Hematopoietic multipotent progenitor cell treated with erythropoietin and hydrocortisone succinate and interleukin-3 and kit ligand, for 6 days (in vitro differentiated cells): ENCODE measurements around the gene MACF1.
"Not testable (repeated sequence)": the region's sequence is repeated elsewhere in the genome, so short reads cannot be mapped to it uniquely, and the experiment has no call there.

ENCODE experiments used
- DNase-seq: peaks from one replicate; pipeline ENCODE4 v3.0.0-alpha.2; 2015

The MACF1 gene

GRCh38 chr1:39427374-39427773 lies 222.9 kb downstream of the MACF1 start:
- no peak for DNase-seq

GRCh38 chr1:39427912-39428311 lies 223.4 kb downstream of the MACF1 start:
- no peak for DNase-seq

DNA sequence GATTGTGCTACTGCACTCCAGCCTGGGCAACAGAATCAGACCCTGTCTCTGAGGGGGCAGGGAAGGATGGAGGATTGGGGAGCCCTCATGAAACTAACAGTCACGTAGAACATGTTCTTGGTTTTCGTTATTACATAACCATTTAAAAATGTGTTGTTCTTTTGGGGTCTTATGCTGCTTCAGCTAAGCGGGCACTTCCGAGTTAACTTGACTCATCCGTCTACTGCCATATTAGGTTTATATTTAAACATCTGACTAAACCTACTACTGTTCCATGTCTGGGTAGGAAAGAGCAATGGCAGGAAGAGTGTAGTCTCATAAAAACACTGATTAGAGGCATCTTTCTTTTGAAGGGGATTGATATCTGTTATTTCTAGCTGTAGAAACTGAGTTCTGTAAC lies 227.4 kb downstream of the MACF1 start:
- DNase-seq: no peak

- no peak for DNase-seq
Observed at GRCh38 chr1:39434797-39435395, 230.4 kb downstream of the MACF1 start.

DNA sequence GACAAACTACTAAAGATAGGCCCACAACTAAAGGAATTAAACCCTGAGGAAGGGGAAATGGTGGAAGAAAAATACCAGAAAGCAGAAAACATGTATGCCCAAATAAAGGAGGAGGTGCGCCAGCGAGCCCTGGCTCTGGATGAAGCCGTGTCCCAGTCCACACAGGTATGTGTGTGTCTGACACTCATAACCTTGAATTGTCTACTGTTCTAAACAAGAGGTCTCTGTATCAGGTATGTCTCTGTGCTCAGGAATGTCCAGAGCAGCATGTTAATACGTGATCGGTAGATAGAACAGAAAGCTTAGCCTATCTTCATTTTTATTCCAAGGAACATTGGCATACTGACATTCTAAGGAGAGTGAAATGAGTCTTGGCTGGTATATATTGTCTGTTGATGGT lies 231.1 kb downstream of the MACF1 start:
- DNase-seq: no peak

- no peak for DNase-seq
Observed at GRCh38 chr1:39436842-39437241, 232.3 kb downstream of the MACF1 start.

DNA sequence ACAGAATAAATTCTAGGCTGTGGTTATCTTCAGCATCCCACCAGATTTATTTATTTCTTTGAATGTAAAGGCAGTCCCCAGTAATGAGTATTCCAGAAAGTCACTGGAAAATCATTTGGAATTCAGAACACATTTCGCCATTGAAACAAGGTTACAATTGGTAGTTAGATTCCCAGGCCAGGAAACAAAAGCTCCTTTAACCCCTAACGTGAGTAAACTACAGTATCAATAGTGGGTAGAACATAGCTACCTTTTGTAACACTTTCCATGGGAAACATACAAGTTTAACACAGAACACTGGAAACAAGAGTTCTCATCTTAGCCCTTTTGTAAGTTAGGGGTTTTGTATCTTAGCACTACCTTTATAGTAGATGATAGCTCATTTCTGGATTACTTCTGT lies 233.5 kb downstream of the MACF1 start:
- DNase-seq: no peak

DNA sequence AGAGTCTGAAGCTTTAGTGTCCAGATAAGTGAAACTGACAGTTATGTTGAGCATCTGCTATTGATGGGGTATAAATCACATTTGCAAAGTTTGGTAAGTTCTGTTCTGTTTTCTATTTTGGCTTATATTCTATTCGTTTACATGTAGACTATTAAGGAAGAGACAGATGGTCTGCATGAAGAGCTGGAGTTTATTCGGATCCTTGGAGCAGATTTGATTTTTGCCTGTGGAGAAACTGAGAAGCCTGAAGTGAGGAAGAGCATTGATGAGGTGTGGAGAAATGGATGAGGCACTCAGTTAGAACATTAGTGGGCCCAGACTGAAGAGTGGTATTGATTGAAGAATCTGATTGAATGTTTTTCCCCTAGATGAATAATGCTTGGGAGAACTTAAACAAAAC lies 236.4 kb downstream of the MACF1 start:
- no peak for DNase-seq

- no peak for DNase-seq
Observed at GRCh38 chr1:39441797-39442196, 237.3 kb downstream of the MACF1 start.

GRCh38 chr1:39445573-39445972 lies 241.1 kb downstream of the MACF1 start:
- no peak for DNase-seq

GRCh38 chr1:39446986-39447567 lies 242.6 kb downstream of the MACF1 start:
- no peak for DNase-seq

DNA sequence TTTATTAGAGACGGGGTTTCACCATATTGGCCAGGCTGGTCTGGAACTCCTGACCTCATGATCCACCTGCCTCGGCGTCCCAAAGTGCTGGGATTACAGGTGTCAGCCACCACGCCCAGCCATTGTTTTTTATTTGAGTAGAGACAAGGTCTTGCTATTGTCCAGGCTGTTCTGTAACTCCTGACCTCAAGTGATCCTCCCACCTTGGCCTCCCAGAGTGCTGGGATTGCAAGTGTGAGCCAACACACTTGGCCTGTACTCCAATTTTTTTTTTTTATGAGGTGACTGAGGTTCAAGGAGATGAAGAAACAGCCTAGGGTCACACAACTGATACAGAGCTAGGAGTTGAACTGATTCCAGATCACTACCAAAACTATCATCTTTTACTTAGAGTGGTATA lies 245.5 kb downstream of the MACF1 start:
- not testable (repeated sequence) for DNase-seq

- no peak for DNase-seq
Observed at GRCh38 chr1:39450956-39451606, 246.6 kb downstream of the MACF1 start.

DNA sequence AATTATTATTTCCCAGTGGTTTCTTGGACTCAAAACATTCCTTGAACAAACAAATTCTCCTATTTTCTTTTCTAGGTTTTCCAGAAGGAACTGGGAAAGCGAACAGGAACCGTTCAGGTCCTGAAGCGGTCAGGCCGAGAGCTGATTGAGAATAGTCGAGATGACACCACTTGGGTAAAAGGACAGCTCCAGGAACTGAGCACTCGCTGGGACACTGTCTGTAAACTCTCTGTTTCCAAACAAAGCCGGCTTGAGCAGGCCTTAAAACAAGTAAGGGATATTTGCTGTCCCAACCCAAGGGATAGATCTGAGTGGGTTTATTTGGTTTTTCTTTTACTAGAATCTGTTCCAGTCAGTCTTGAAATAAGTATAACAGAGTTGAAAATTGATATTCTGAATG lies 247.6 kb downstream of the MACF1 start:
- DNase-seq: no peak

- DNase-seq: no peak
Observed at GRCh38 chr1:39452540-39452939, 248.0 kb downstream of the MACF1 start.

- no peak for DNase-seq
Observed at GRCh38 chr1:39453603-39454002, 249.1 kb downstream of the MACF1 start.

- DNase-seq: no peak
Observed at GRCh38 chr1:39458991-39459390, 254.5 kb downstream of the MACF1 start.

GRCh38 chr1:39462074-39462473 lies 257.6 kb downstream of the MACF1 start:
- DNase-seq: no peak

DNA sequence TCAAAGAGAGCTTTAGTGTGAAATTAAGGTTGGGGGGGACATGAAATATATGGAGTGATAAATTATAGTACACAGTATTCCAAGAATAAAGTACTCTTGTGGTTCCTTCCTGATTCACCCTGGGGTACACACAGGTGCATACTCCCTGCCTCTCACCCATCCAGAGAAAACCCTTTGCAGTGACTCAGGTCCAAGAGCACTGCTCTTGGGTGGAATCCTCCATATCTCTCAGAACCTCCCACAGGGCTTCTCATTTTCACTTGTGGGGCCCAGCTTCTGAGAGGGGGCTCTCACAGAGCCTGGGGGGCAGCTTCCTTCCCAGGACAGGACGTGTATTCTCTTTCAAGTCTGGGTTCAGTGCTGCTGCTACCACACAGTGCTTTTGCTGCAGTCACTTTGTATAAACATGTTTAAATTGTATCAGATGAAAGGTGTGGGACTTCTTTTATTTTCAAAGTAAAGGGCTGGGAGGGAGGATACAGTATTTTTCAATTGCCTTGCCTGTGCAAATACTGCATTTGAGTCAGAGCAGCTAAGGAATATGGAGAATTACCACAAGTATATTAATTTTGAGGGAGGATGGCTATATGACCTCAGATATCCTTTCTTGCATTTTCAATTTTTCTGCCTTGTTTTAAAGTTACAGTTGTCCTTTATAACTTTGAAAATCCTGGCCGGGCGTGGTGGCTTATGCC lies 262.1 kb downstream of the MACF1 start:
- DNase-seq: no peak

- DNase-seq: not testable (repeated sequence)
Observed at GRCh38 chr1:39467108-39467720, 262.7 kb downstream of the MACF1 start.

DNA sequence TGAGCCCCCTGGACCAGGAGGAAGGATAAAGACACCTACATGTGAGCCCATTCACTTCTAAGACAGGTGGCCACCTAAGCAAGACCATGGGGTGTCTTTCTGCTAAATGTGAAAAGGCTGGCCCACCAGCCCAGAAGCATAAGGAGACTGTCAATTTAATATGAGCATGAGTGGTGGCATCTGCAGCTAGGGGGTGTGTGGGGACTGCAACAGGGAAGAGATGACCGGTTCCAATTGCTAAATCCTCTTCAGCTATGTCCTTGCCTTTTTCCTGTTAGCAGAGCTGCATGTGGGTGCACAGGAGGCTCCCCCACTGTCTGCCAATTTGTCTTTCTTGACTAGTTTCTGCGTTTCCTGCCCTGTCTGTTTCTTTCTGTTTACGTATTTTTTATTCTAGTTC lies 264.7 kb downstream of the MACF1 start:
- no peak for DNase-seq

- DNase-seq: no peak
Observed at GRCh38 chr1:39470040-39470439, 265.5 kb downstream of the MACF1 start.

DNA sequence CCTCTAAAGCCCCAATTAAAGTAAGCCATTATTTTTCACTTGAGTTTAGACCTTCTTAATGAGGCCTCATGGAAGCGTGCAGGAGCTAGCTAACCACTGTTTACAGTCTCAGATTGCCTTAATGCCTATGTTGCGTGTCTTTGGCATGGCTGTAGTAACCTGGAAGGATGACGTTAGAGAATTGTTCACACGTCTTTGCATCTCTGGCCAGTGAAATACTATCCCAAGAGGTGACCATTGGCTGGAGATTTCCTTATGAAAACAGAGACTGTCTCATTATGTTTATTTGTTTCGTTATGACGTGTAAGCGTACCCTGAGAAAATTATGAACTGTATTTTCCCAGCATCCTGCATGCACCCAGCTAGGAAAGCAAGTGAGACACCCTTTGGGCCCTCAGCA lies 268.3 kb downstream of the MACF1 start:
- DNase-seq: no peak

DNA sequence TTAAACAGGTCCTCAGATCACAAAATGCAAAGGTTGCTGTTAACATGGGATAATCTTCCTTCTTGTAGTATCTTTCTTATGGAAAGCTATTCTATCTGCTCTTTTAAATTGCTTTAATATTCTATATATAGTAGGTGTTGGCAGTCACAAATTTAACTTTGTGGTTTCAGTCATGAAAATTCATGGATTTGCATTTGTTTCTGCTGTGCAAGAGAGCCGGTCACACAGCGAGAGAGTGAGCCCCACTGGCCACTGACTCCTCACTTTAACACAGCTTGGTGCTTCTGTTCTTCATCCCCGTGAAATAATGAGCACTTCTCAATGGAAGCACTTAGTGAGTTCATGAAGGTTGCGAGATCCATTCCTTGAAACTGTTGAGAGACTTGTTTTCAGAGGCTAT lies 268.8 kb downstream of the MACF1 start:
- no peak for DNase-seq
